Urinary bladder (tissue), 4 donors: ENCODE results near the gene TCIRG1. TPM values are rescaled to one million over a fixed set of nuclear protein-coding genes. Genes with fewer than 3 reads are reported as not detected.

Source experiments
- DNase-seq: peaks from one replicate; pipeline ENCODE4 v3.0.0-alpha.2; 2015; ENCODE audit errors: extremely low spot score
- H3K27ac ChIP-seq: one replicate; pipeline ENCODE4 v1.5.1; 2013; ENCODE audit warnings: low read depth, mild to moderate bottlenecking, moderate library complexity
- H3K36me3 ChIP-seq: one replicate; pipeline ENCODE4 v1.6.1; 2013; ENCODE audit warnings: mild to moderate bottlenecking, moderate library complexity; ENCODE audit not compliant: insufficient read depth
- H3K4me1 ChIP-seq: one replicate; pipeline ENCODE4 v1.6.1; 2013; ENCODE audit warnings: mild to moderate bottlenecking, moderate library complexity; ENCODE audit not compliant: insufficient read depth
- H3K4me3 ChIP-seq: one replicate; pipeline ENCODE4 v1.5.1; 2013; ENCODE audit warnings: low read depth, low read length
- WGBS: extraction: QIAGEN DNeasy Blood & Tissue Kit; methylation state at CpG from one replicate; pipeline ENCODE4 v1.1.7; 2013; 5-methylcytosine and 5-hydroxymethylcytosine counted together
- polyA plus RNA-seq: library from polyadenylated mRNA; stranded (reverse); fragments of 200-250 nt; gene quantifications from one replicate; pipeline ENCODE4 v1.2.3, GENCODE V29; 2013
- total RNA-seq: library from RNA; depleted of rRNA; stranded (reverse); fragments of >200 nt; gene quantifications from one replicate; pipeline ENCODE4 v1.2.3, GENCODE V29; 2014
- donor health status: healthy with polysubstance abuse.
- donor health status: healthy.

Gene TCIRG1
- total and polyA plus RNA-seq, 2 donors: 43.4 to 108 TPM

DNA sequence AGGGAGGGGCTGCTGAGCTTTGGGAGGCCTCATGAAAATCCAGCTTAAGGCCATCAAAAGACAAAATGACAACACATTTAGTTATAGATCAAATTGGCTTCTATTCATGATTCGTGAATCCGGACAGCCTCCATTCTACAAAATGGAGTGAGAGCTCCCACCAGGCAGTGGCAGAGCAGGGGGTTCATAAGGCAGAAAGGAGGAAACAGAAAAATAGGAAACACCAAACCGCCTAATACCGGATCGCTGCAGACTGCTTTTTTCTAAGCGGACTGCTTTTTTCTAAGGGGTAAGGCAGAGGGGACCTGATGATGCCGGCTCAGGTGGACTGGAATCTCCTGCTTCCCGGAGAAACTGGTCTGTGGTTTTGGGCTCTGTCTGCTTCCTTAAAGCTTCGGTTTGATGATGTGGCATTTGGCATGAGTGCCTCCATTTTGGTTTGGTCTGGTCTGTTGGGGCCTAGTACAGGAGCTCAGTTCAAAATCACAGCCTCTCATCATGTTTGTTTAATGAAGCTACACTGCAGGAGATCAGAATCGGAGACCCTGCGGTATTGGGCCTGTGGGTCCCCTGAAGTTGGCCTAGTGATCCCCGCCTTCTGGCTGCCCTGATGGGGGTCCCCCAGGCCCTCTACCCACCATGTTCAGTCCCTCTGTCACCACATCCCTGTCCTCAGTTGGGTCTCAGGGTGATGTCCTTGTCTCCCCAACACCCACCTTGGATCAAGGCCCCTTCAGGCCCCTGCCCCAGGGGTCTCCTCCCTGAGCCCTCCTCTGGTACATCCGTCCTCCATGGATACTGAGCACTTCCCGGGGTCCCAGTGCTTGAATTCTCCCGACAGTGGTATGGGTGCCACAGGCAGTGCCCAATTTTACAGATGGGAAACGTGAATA is 27.5 kb upstream of the TCIRG1 start:
- no peak overlapping the region for H3K27ac ChIP-seq
- no peaks in the 10 kb centered on the region for H3K36me3 ChIP-seq
- no peaks in the 10 kb centered on the region for H3K4me1 ChIP-seq
- no peak for DNase-seq
- 80% methylated on average over 16 of the region's 16 CpGs for WGBS
- no peak overlapping the region for H3K4me3 ChIP-seq

DNA sequence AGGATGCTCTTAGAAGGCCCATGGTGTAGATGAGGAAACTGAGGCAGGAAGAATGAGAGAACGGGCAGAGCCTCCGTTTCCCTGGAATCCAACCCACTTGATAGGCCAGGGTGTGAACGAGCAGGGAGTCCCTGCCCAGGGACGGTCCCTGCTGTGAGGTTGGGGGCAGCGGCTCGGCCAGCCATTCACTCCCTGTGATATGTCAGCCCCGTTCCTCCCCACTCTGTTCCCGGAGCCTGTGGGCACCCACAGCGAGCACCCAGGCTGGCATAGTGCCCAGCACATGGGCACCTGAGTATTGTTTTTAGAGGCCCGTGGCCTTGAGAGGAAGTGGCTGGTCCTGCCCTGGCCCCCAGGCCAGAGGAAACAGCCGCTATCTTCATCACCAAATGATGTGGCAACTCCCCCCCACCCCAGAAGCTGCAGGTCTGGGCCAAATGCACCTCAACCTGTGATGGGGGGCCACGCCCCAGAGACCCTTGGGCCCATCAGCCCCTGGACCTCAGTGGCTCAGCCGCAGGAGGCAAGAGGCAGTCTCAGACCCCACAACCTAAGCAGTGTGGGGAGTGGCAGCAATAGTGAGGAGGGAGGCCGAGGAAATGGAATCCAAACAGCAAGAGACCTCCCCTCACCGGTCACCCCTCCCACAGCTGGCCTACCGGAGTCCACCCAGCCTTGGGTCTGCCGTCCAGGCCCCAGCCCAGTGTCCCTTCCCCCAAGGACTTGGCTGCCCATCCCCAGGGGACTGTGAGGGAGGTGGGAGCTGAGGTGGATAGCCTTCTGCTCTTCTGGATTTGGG is 26.6 kb upstream of the TCIRG1 start:
- 85% methylated on average over 17 of the region's 17 CpGs for WGBS
- Histone ChIP-seq H3K27ac (no peak overlapping the region), H3K4me3 (no peak overlapping the region), H3K4me1 (no peaks in the 10 kb centered on the region), H3K36me3 (no peaks in the 10 kb centered on the region)
- DNase-seq: no peak

DNA sequence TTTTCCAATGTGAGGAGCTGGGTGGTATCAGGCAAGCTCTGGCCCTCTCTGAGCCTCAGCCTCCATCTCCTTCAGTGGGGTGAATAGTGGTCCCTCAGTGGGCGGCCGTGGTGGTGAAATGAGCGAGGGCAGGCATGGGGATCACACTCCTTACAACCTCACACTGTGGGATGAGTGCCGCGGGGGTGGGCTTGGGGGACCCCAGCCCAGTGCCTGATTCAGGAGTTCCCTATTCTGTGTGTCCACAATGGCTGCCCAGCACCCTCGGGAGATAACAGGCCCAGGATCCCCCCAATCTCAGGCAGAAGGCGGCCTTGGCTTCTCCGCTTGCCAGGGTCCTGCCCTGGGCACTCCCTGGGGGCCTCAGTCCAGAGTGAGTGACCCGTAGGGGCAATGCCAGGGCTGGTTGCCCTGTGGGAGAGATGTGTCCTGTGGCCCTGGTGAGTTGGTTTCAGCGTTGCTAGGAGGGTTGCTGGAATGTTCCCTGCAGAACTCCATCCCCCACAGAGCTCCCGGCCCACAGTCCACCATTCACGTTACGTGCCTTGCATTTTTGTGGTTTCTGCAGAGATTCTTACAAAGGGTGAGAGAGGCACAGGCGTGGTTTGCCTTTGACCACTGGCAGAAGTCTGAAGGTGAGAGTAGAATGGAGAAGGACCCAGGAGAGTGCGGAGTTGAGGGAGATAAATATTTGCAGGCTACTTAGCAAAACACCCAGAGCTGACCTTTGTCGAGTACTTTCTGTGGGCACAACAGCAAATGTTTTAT is 25.8 kb upstream of the TCIRG1 start:
- no peak for DNase-seq
- WGBS: 75% methylated on average over 16 of the region's 16 CpGs
- no peaks in the 10 kb centered on the region for H3K36me3 ChIP-seq
- H3K4me3 ChIP-seq: no peak overlapping the region
- no peaks in the 10 kb centered on the region for H3K4me1 ChIP-seq
- H3K27ac ChIP-seq: no peak overlapping the region

DNA sequence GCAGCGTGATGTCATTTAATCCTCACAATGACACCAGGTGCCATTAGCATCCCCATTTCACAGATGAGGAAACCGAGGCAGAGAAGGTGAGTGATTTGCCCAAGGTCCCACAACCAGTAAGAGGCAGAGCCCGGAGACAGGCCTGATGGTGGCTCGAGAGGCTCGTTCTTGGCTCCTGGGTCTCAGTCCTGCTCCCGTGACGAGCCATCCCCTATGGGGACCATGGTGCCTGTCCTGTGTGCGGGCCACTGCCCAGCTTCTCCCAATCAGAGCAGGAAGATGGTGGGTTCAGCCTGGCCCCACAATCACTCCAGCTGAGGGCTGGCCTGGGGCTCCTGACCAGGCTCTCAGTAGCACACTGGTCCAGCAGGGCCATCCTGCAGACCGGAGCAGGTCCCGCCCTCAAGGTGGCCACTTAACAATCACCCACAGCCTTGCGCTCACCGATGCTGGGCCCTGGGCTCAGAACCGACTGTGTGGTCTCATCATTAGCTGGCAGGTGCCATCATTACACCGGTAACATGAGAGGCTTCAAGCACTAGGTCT is 25.1 kb upstream of the TCIRG1 start:
- WGBS: 91% methylated on average over 14 of the region's 14 CpGs
- Histone ChIP-seq H3K27ac (peak overlapping the region; percentile 58), H3K4me1 (no peaks in the 10 kb centered on the region)

DNA sequence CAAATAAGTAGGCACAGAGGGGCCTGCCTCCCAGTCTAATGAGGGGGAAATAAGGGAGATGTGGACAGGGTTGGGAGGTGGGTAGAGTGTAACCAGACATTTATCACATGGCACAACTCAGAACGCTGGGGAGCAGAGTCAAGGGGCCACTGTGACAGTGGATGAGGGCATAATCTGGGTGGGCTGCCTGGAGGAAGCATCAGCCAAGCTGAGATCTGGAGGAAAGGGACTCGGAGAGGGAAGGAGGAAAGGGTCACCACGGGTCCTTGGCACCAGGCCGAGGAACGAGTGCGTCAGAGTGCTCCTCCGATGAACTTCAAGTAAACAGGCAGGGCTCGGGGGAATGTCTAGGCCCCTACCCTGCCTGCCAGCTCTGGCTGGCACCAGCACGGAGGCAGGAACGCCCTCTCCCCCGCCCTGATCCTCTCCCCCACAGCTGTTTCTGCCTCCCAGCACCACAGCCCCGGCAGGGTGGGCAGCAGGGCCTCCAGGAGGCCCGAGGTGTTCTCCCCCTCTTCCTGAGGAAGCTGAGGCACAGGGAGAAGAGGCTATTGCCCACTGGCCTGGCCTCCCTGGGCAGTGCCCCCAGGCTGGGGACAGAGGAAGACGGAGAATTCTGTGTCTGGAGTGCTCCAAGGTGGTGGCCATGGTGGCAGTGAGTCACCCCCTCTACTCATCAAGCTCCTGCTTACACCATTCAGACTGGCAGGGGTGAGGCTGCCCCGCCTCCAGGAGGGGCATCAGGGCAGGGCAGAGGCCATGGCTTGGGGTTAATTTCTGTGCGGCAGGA is 24.5 kb upstream of the TCIRG1 start:
- no peak overlapping the region for H3K4me3 ChIP-seq

More for the DNA sequence above, 25.1 kb upstream of the TCIRG1 start:
- H3K4me3 ChIP-seq: no peak overlapping the region
- H3K36me3 ChIP-seq: no peaks in the 10 kb centered on the region
- no peak for DNase-seq

DNA sequence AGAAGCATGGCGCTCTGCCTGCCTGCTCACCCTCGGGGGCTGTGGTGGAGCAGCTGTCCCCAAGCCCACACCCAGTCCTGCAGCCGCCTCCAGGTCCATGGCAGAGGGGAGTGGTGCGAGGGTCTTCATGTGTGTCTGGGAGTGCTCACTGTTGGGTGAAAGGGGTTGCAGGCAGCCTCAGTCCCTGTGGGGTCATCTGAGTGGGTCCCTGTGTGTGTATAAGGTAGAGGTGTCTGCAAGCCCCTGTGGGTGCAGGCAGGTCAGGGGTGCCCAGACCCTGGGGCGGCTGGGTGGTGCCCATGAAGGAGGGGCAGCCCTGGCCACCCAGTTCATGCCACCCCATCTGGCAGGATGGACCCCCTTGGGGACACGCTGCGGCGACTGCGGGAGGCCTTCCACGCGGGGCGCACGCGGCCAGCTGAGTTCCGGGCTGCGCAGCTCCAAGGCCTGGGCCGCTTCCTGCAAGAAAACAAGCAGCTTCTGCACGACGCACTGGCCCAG is 23.8 kb upstream of the TCIRG1 start:
- DNase-seq: no peak
- no peaks in the 10 kb centered on the region for H3K4me1 ChIP-seq
- peak overlapping the region; percentile 51 for H3K27ac ChIP-seq
- H3K36me3 ChIP-seq: no peaks in the 10 kb centered on the region
- 91% methylated on average over 19 of the region's 19 CpGs for WGBS
- no peak overlapping the region for H3K4me3 ChIP-seq

More for the DNA sequence above, 24.5 kb upstream of the TCIRG1 start:
- peak; percentile 59 for DNase-seq
- no peaks in the 10 kb centered on the region for H3K36me3 ChIP-seq
- whole genome bisulfite sequencing: 52% methylated on average over 16 of the region's 16 CpGs
- H3K27ac ChIP-seq: peak overlapping the region; percentile 58
- H3K4me1 ChIP-seq: no peaks in the 10 kb centered on the region

DNA sequence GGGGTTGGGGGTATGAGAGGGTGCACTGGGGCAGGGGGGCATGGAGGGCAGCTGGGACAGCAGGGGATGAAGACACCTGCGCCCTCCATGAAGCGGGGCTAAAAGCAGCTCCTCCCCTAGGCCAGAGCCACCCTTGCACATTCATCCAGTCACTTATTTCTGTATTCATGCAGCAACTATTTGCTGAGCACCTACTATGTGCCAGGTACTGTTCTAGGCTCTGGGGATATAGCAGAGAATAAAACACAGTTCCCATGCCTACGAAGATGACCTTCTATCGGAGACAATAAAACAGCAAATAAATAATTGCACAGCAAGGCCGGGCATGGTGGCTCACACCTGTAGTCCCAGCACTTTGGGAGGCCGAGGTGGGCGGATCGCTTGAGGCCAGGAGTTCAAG is 23.4 kb upstream of the TCIRG1 start:
- H3K36me3 ChIP-seq: no peaks in the 10 kb centered on the region
- no peak overlapping the region for H3K4me3 ChIP-seq
- H3K4me1 ChIP-seq: no peaks in the 10 kb centered on the region
- no peak overlapping the region for H3K27ac ChIP-seq
- no peak for DNase-seq
- 97% methylated on average over 8 of the region's 8 CpGs for WGBS

DNA sequence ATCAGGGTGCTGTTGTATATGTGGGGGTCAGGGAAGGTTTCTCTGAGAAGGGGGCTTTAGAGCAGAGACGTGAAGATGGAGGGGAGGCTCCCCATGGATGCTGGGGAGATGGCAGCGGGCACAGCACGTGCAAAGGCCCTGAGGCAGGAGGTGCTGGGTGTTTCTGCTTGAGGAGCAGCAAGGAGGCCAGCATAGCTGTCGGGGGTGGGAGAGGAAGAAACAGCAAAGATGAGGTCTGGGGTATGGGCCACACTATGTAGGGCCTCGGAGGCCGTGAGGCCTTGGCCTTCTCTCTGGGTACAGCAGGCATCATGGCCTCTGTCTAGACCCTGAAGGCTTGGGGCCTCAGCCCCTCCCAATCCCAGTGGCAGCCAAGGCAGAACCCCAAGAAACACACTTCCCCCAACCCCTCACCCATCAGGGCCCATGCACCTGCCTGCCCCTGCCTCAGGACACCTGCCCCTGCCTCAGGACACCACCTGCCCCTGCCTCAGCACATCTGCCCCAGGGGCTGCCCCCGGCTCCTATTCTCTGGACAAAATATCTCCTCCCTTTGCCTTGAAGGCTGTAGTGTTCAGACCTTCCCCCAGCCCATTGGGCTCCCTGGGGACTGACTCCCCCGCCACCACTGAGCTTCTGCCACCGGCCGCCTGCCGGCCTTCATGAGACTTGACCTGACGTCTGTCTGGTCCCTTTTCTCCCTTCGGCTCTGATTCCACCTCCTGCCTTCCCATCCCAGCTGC is 22.5 kb upstream of the TCIRG1 start:
- WGBS: 65% methylated on average over 13 of the region's 13 CpGs
- no peaks in the 10 kb centered on the region for H3K36me3 ChIP-seq
- H3K4me3 ChIP-seq: no peak overlapping the region
- no peak overlapping the region for H3K27ac ChIP-seq
- DNase-seq: no peak
- H3K4me1 ChIP-seq: no peaks in the 10 kb centered on the region

DNA sequence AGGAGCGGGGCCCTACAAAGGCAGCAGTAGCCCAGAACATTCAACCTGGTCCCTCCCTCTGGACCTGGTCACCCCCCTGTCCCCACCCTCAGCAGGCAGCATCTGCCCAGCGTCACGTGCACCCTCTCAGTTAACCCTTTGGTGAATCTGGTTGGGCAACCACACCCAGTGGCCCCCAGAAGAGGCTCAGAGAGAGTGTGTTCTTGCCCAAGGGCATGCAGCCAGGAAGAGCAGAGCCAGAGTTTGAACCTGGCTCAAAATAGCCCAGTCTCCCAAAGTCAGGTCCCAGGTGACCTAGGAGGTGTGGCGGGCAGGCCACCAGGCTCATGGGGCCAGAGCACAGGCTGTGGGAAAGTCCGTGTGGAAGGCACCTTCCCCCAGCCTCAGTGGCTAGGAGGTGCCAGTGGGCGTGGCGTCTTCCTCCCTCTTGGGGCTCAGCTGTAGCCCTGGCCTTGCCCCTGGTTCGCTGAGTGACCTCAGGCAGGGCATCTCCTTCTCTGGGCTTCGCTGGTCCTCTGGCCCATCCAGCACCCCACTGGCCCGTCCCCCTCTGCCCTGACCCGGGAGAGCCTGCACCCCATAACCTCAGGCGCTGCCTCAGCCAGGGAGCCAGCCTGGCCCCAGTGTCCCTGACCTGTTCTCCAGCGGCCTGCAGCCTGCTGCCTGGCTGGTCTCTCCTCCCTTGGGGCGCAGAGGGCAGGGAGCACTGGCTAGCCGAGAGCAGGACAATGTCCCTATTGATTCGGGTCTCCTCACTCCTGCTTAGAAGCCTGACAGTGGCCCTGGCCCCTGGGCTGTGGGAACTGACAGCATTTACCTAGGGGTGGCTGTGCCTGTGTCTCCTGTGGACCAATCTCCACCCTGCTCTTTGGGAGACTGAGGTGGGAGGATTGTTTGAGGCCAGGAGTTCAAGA is 21.7 kb upstream of the TCIRG1 start:
- Histone ChIP-seq H3K4me3 (no peak overlapping the region), H3K36me3 (no peaks in the 10 kb centered on the region), H3K27ac (no peak overlapping the region), H3K4me1 (no peaks in the 10 kb centered on the region)
- 69% methylated on average over 16 of the region's 16 CpGs for WGBS
- DNase-seq: no peak

DNA sequence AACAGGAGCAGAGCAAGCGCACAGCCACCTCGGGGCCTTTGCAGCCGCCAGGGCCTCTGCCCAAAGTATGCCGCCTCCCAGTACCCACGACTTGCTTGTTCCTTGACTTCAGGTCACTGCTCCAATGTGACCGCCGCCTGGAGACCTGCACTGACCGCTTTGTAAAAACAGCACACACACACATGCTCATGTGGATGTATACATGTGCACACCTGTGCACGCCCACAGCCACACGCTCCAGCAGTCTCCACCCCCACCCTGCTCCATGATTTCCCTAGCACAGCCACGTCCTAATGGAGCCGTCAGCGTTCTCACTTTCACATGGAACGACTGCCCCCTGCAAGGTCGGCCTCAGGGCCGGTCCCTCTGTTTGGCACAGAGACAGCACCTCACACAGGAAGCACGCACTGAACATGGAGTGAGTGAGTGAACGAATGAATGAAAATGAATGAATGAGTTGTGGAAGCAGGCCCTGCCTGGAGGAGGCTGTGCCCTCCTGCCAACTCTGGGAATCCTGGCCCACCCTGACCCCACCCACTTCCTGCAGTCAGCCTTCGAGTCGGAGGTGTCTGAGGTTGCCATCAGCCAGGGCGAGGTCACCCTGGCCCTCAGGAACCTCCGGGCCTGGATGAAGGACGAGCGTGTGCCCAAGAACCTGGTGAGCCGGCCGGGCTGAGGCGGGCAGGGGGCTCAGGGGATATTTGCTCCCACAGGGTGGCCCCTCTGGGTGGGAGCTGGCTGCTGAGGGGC is 20.7 kb upstream of the TCIRG1 start:
- no peak overlapping the region for H3K4me3 ChIP-seq
- no peak for DNase-seq
- no peaks in the 10 kb centered on the region for H3K36me3 ChIP-seq
- H3K27ac ChIP-seq: no peak overlapping the region
- no peaks in the 10 kb centered on the region for H3K4me1 ChIP-seq
- 79% methylated on average over 27 of the region's 27 CpGs for WGBS

DNA sequence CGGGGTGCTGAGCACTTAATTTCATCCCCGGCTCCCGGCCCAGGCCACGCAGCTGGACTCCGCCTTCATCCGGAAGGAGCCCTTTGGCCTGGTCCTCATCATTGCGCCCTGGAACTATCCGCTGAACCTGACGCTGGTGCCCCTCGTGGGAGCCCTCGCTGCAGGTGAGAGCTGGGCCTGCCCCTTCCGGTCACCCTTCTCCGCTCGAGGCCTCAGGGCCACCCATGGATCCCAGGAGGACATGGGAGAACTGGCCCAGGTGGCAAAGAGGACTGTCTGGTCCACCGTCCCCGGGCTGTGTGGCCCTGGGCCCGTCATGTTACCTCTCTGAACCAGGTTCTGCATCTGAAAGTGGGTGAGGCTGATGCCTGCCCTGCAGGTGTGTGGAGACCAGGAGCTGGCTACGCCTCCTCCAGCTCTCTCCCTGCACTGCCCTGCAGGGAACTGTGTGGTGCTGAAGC is 20.1 kb upstream of the TCIRG1 start:
- Histone ChIP-seq H3K27ac (no peak overlapping the region), H3K4me3 (no peak overlapping the region), H3K4me1 (no peaks in the 10 kb centered on the region), H3K36me3 (no peaks in the 10 kb centered on the region)
- WGBS: 90% methylated on average over 18 of the region's 18 CpGs
- DNase-seq: no peak
